BJ (cell line): Measurements from ENCODE around the gene COL7A1. TPM values are rescaled to one million over a fixed set of nuclear protein-coding genes. Genes with fewer than 3 reads are reported as not detected.

Source experiments
- CTCF ChIA-PET: fragments of 350-600 bp; formaldehyde crosslinking; extraction: SDS; loops from one replicate; lab custom pipeline; 2021; ENCODE audit warnings: antibody characterized with exemption, inconsistent platforms; lab: Yijun Ruan, JAX
- POLR2A ChIA-PET: fragments of 300-600 bp; sonication (Branson Sonifier 250); formaldehyde crosslinking; extraction: SDS; loops from one replicate; lab custom pipeline; 2021; ENCODE audit warnings: antibody characterized with exemption; lab: Charles Lee
- DNase-seq: peaks from one replicate; pipeline ENCODE4 v3.0.0-alpha.2; 2011; ENCODE audit warnings: low read depth
- H3K27me3 ChIP-seq: 2 replicates; pipeline ENCODE4 v1.6.0; 2011; ENCODE audit warnings: low read length; ENCODE audit not compliant: control insufficient read depth, insufficient read depth
- H3K36me3 ChIP-seq: 2 replicates; pipeline ENCODE4 v1.5.1; 2011; ENCODE audit warnings: low read length; ENCODE audit not compliant: control insufficient read depth, insufficient read depth
- H3K4me3 ChIP-seq: 2 replicates; pipeline ENCODE4 v1.5.1; 2011; ENCODE audit warnings: low read depth, mild to moderate bottlenecking, control low read depth, low read length
- CTCF ChIP-seq: IDR thresholded peaks from 2 replicates; pipeline ENCODE4 v1.5.1; 2011; ENCODE audit warnings: low read depth, mild to moderate bottlenecking, control low read depth, inconsistent platforms, low read length, moderate library complexity; ENCODE audit not compliant: insufficient read depth
- polyA plus RNA-seq: library from polyadenylated mRNA; depleted of rRNA; stranded (reverse); fragments of >200 nt; gene quantifications from 2 replicates; pipeline ENCODE4 v1.2.3, GENCODE V29; 2011

The COL7A1 gene
- polyA plus RNA-seq, 1 experiment, result 60.8 TPM

- H3K4me3 ChIP-seq, result no peak overlapping the region
- TF ChIP-seq CTCF, result no peak
- peaks cover 27% of the 10 kb centered on the region for H3K36me3 ChIP-seq
- H3K27me3 ChIP-seq, result no peaks in the 10 kb centered on the region
- DNase-seq, result no peak
- ChIA-PET POLR2A (interaction anchor here (0.6 kb wide), 1 partner anchor 83 kb away, joined by 4 read pairs; no protein-coding TSS in a partner anchor), CTCF (no interaction called here)
These were observed 48.8 kb downstream of the COL7A1 start for GRCh38 chr3:48546203-48546829.

- CTCF ChIA-PET, result interaction anchor here (0.8 kb wide), 1 partner anchor 12 kb away, joined by 3 read pairs; no protein-coding TSS in a partner anchor
- Histone ChIP-seq H3K27me3 (no peaks in the 10 kb centered on the region), H3K36me3 (peaks cover 28% of the 10 kb centered on the region), H3K4me3 (no peak overlapping the region)
- POLR2A ChIA-PET, result no interaction called here
- TF ChIP-seq CTCF, result no peak
- DNase-seq, result no peak
These were observed 51.0 kb downstream of the COL7A1 start for GRCh38 chr3:48544141-48544540.

GRCh38 chr3:48543271-48543866 lies 51.8 kb downstream of the COL7A1 start:
- Histone ChIP-seq H3K4me3 (no peak overlapping the region), H3K36me3 (peaks cover 31% of the 10 kb centered on the region), H3K27me3 (no peaks in the 10 kb centered on the region)
- no peak for DNase-seq
- ChIA-PET CTCF (interaction anchor here (0.8 kb wide), 1 partner anchor 70 kb away, joined by 3 read pairs; no protein-coding TSS in a partner anchor), POLR2A (no interaction called here)
- no peak for TF ChIP-seq CTCF

GRCh38 chr3:48538451-48538850 lies 56.7 kb downstream of the COL7A1 start:
- TF ChIP-seq CTCF, result no peak
- Histone ChIP-seq H3K4me3 (no peak overlapping the region), H3K36me3 (peaks cover 42% of the 10 kb centered on the region), H3K27me3 (no peaks in the 10 kb centered on the region)
- ChIA-PET POLR2A (no interaction called here), CTCF (interaction anchor here (0.9 to 3.0 kb wide), 3 partner anchors 10 to 20 kb away, joined by 3 to 13 read pairs (median 4); no protein-coding TSS in a partner anchor)
- no peak for DNase-seq

- TF ChIP-seq CTCF, result no peak
- Histone ChIP-seq H3K4me3 (no peak overlapping the region), H3K27me3 (no peaks in the 10 kb centered on the region), H3K36me3 (peaks cover 39% of the 10 kb centered on the region)
- no peak for DNase-seq
- ChIA-PET POLR2A (interaction anchor here (0.6 kb wide), 1 partner anchor 9 kb away, joined by 11 read pairs; no protein-coding TSS in a partner anchor), CTCF (interaction anchor here (1.1 to 1.8 kb wide), 3 partner anchors 12 to 101 kb away, joined by 3 to 7 read pairs (median 3); no protein-coding TSS in a partner anchor)
These were observed 58.3 kb downstream of the COL7A1 start for GRCh38 chr3:48536785-48537184.
